NT2/D1 (cell line): ENCODE results near the gene CNIH3.
A peak's percentile ranks its signal among the peaks of the same experiment; 100 is the strongest.

Experiments
- DNase-seq: peaks from one replicate; pipeline ENCODE4 v3.0.0-alpha.2; 2011; ENCODE audit warnings: low read depth, low spot score
- H3K27me3 ChIP-seq: 2 replicates; pipeline ENCODE4 v1.6.0; 2011; ENCODE audit warnings: mild to moderate bottlenecking; ENCODE audit not compliant: insufficient read length, insufficient read depth
- H3K36me3 ChIP-seq: 2 replicates; pipeline ENCODE4 v1.6.1; 2011; ENCODE audit warnings: mild to moderate bottlenecking, low read length, mixed read lengths; ENCODE audit not compliant: insufficient read depth, insufficient read length
- H3K4me1 ChIP-seq: 2 replicates; pipeline ENCODE4 v1.5.1; 2011; ENCODE audit not compliant: insufficient read depth, insufficient read length
- H3K4me3 ChIP-seq: 2 replicates; pipeline ENCODE4 v1.5.1; 2011; ENCODE audit warnings: low read depth; ENCODE audit not compliant: insufficient read length
- H3K9ac ChIP-seq: 2 replicates; pipeline ENCODE4 v1.6.0; 2011; ENCODE audit warnings: low read depth; ENCODE audit not compliant: insufficient read length
- H3K9me3 ChIP-seq: 2 replicates; pipeline ENCODE4 v1.5.1; 2011; ENCODE audit warnings: mild to moderate bottlenecking, low read length; ENCODE audit not compliant: insufficient read depth
- SUZ12 ChIP-seq: IDR thresholded peaks from 2 replicates; pipeline ENCODE4 v1.6.1; 2011; ENCODE audit not compliant: insufficient read length, insufficient read depth; ENCODE audit errors: extremely low read depth
- YY1 ChIP-seq: IDR thresholded peaks from 2 replicates; pipeline ENCODE4 v1.6.1; 2011; ENCODE audit not compliant: insufficient read length, insufficient read depth
- ZNF274 ChIP-seq: IDR thresholded peaks from 2 replicates; pipeline ENCODE4 v1.6.1; 2011; ENCODE audit warnings: mild to moderate bottlenecking, low read depth, low read length

The CNIH3 gene

DNA sequence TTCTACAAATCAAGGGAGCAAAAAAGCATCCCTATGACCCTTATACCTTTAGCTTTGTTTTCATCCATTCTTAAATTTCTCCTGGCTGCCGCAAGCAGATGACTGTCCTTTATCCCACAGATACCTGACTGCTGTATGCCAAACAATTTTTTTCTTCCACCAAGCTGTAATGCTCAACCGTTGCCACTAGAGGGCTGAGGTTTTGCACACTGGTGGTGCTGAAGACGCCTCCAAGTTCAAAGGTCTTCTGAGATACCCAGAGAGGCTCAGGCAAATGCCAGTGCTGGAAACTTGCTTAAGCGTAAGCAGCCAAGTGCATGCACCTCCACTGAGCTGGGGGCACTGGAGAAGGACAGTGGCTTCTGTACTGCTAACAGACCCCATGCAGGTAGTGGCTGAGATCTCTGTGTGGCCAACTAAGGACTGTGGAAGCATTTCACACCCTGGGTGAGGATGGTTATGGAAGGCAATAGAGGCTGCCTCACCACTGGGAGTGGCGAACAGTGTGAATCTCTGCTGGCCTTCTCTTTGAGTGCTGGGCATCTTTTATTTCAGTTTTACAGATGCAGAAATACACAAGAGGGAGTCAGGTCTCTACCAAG is 28.5 kb downstream of the CNIH3 start:
- DNase-seq, result peak; percentile 81
- H3K9me3 ChIP-seq, result no peaks in the 10 kb centered on the region

DNA sequence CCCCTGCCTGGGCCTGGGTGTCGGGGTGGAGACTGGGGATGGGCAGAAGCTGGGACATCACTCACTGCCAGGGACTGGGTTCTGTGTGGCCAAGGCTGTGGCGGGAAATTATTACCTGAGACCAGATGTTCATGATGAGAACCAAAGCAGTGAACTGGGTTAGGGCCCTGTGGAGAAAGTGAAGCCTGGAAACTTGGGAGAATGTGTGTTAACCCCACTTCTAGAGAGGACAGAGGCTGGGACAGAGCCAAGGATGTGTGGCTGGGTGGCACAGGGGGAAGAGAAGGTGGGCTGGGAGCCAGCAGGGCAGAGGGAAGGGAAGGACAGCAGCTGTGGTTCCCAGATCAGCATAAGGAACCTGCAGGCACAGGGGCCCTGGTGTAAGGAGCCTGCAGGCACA is 31.3 kb downstream of the CNIH3 start:
- H3K27me3 ChIP-seq, result no peaks in the 10 kb centered on the region
- no peak for TF ChIP-seq SUZ12
- TF ChIP-seq ZNF274, result no peak
- peaks cover 4% of the 10 kb centered on the region for H3K36me3 ChIP-seq
- H3K9me3 ChIP-seq, result no peaks in the 10 kb centered on the region
- no peak overlapping the region for H3K9ac ChIP-seq
- H3K4me1 ChIP-seq, result peaks cover 7% of the 10 kb centered on the region
- H3K4me3 ChIP-seq, result no peak overlapping the region
- DNase-seq, result no peak

More for the DNA sequence above, 28.5 kb downstream of the CNIH3 start:
- Histone ChIP-seq H3K27me3 (no peaks in the 10 kb centered on the region), H3K4me3 (no peak overlapping the region), H3K4me1 (peaks cover 9% of the 10 kb centered on the region), H3K9ac (no peak overlapping the region), H3K36me3 (peaks cover 7% of the 10 kb centered on the region)
- TF ChIP-seq ZNF274 (no peak), SUZ12 (no peak), YY1 (no peak)

GRCh38 chr1:224650290-224650689 is 34.2 kb downstream of the CNIH3 start:
- peaks cover 7% of the 10 kb centered on the region for H3K4me1 ChIP-seq
- no peak overlapping the region for H3K9ac ChIP-seq
- DNase-seq, result no peak
- no peaks in the 10 kb centered on the region for H3K9me3 ChIP-seq
- no peaks in the 10 kb centered on the region for H3K36me3 ChIP-seq
- H3K4me3 ChIP-seq, result no peak overlapping the region
- TF ChIP-seq ZNF274, result no peak
- TF ChIP-seq SUZ12, result no peak
- no peak for TF ChIP-seq YY1
- H3K27me3 ChIP-seq, result no peaks in the 10 kb centered on the region

GRCh38 chr1:224651188-224651587 is 35.1 kb downstream of the CNIH3 start:
- TF ChIP-seq SUZ12, result no peak
- TF ChIP-seq ZNF274, result no peak
- no peak for TF ChIP-seq YY1

DNA sequence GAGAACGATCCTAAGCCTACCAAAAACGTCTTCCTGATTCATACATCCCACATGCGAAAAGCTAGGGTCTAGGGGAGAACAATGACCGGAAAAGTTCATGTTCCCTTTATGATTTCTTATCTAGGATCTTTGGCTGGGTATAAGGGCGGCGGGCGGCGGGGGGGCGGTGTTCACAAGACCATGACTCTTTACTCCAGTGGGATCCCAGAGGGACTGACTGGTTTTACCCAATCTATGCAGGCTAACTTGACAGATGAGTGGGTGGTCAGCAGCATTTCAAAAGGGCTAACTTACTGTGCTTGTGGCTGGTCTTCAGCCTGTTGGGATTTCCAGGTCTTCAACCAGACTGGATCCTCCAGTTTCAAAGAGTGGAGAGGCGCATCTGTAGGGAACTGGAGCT is 40.3 kb downstream of the CNIH3 start:
- TF ChIP-seq ZNF274, result no peak
- TF ChIP-seq YY1, result no peak
- no peak for TF ChIP-seq SUZ12
- Histone ChIP-seq H3K27me3 (no peaks in the 10 kb centered on the region), H3K36me3 (no peaks in the 10 kb centered on the region), H3K4me1 (no peaks in the 10 kb centered on the region), H3K4me3 (no peak overlapping the region), H3K9ac (no peak overlapping the region), H3K9me3 (no peaks in the 10 kb centered on the region)
- DNase-seq, result no peak

More at GRCh38 chr1:224651188-224651587, 35.1 kb downstream of the CNIH3 start:
- no peak overlapping the region for H3K4me3 ChIP-seq
- H3K4me1 ChIP-seq, result peaks cover 7% of the 10 kb centered on the region
- no peak for DNase-seq
- H3K9me3 ChIP-seq, result no peaks in the 10 kb centered on the region
- H3K36me3 ChIP-seq, result no peaks in the 10 kb centered on the region
- no peaks in the 10 kb centered on the region for H3K27me3 ChIP-seq
- no peak overlapping the region for H3K9ac ChIP-seq

DNA sequence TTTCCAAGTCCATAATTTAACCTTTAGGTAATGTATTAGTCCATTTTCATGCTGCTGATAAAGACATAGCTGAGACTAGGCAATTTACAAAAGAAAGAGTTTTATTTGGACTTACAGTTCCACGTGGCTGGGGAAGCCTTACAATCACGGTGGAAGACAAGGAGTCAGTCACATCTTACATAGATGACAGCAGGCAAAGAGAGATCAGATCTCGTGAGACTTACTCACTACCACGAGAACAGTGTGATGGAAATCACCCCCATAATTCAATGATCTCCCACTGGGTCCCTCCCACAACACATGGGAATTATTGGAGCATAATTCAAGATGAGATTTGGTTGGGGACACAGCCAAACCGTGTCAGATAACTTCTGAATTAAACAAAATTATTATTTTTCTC is 44.0 kb downstream of the CNIH3 start:
- no peaks in the 10 kb centered on the region for H3K4me1 ChIP-seq
- no peak for DNase-seq
- TF ChIP-seq ZNF274 (no peak), YY1 (no peak), SUZ12 (no peak)
- no peaks in the 10 kb centered on the region for H3K36me3 ChIP-seq
- H3K4me3 ChIP-seq, result no peak overlapping the region
- H3K9ac ChIP-seq, result no peak overlapping the region
- no peaks in the 10 kb centered on the region for H3K27me3 ChIP-seq
- no peaks in the 10 kb centered on the region for H3K9me3 ChIP-seq

DNA sequence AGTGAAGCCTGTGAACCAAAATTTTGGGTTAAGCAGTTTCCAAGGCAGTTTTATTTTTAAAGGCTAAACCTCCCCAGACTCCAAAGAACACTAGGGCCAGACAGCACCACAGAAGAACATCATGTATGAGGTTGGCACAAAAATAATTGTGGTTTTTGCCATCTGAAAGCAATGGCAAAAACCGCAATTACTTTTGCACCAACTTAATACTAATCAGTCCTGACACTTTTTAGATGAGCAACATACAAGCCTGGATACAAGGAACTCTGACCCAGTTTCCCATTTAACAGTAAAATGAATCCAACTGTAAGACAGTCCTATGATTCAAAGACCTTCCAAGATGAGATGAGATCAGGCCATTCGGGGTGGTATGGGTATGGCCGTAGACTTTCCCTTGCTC is 46.8 kb downstream of the CNIH3 start:
- H3K4me1 ChIP-seq, result no peaks in the 10 kb centered on the region
- H3K36me3 ChIP-seq, result no peaks in the 10 kb centered on the region
- no peak overlapping the region for H3K9ac ChIP-seq
- no peak overlapping the region for H3K4me3 ChIP-seq
- TF ChIP-seq ZNF274 (no peak), SUZ12 (no peak), YY1 (no peak)
- H3K27me3 ChIP-seq, result no peaks in the 10 kb centered on the region
- no peak for DNase-seq
- H3K9me3 ChIP-seq, result no peaks in the 10 kb centered on the region

GRCh38 chr1:224665016-224665415 is 48.9 kb downstream of the CNIH3 start:
- no peak for DNase-seq
- no peak overlapping the region for H3K9ac ChIP-seq
- no peaks in the 10 kb centered on the region; the same call in 1 of the 2 replicates for H3K9me3 ChIP-seq
- H3K4me3 ChIP-seq, result no peak overlapping the region
- no peaks in the 10 kb centered on the region for H3K36me3 ChIP-seq
- H3K4me1 ChIP-seq, result no peaks in the 10 kb centered on the region
- no peaks in the 10 kb centered on the region for H3K27me3 ChIP-seq
- TF ChIP-seq YY1, result no peak
- TF ChIP-seq ZNF274, result no peak
- TF ChIP-seq SUZ12, result no peak
